NK-92 (cell line): Measurements from ENCODE around the gene CELF4.
"Not testable (repeated sequence)": the region's sequence is repeated elsewhere in the genome, so short reads cannot be mapped to it uniquely, and the experiment has no call there.

Experiments used
- DNase-seq: peaks from one replicate; lab custom pipeline; 2025; ENCODE audit not compliant: unreplicated experiment; lab: John Stamatoyannopoulos, UW

CELF4 gene

GRCh38 chr18:37375181-37375580, 190.4 kb downstream of the CELF4 start:
- DNase-seq, result no peak

DNA sequence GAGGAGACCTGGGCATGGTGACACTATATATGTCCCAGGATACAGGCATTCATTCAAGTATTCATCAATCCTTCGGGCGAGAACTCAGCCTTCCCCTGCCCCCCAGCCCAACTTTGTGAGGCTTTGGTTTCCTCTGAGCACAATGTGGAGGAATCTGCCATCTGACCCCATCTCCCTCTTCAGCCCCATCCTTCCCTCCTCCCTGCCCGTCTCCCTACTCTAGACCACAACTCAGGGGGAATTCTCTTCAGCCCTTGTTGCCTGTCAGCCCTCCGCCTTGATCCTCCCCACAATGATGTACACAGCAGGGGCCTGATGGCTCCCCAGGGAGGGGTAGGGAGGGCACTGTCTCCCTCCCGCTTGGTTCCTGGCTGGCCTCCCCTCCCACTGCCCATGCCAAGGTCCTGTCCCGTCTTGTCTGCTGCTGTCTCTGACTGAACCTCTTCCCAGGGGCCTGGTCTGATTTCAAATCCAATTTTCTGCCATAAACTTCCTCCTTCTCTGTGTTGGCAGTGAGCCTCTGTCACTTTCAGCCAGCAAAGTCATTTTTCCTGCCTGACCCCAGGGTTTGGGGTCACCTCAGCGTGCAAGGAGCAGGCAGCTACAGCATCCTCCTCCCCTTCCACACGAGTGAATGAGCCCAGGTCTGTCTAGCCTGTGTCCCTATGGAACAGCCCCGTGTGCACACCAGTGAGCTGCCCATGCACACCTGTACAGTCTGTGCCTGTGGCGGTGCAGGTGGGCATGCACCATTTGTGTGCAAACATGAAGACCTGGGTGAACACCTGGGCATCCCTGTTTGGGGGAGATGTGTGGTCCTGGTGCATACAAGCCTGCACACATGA, 197.3 kb downstream of the CELF4 start:
- no peak for DNase-seq

GRCh38 chr18:37364237-37364636, 201.4 kb downstream of the CELF4 start:
- DNase-seq, result no peak

GRCh38 chr18:37362158-37362890, 203.3 kb downstream of the CELF4 start:
- no peak for DNase-seq

DNA sequence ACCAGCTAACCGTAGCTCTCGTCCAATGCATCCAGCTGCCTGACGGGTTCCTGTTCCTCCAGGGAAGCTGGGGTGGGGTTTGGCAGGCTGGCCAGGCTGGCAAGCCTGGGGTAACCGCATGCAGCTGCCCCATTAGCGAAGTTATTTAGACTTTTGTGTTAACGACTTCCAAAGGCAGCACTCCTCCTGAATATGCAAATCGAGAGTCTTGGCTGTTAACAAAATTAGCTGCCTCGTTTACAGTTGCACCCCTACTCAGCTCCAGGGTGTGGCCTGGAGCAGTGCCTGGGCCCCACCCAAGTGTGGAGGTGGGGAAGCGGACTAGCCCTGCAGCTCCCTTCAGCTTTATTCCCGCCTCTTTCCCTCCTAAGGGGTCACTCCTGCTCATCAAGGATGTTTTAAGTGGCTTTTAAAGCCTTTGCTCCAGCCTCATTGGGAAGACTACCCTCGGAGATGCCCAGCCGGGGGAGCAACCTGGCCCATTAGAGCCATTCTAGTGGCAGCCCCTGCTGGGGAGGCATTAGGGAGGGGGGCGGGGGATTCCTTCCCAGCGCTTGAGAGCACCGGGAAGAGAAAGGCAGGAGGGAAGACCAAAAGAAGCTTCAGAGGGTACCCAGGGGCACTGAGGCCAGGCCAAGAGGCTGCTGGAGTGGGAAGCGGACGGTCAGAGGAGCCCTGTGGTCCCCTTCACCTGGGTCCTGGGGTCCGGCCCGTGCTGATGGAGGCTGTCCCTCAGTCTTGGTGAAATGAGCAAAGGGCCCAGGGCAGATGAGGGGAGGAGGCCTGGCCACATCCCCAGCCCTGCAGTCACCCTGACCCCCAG, 204.1 kb downstream of the CELF4 start:
- DNase-seq, result no peak

GRCh38 chr18:37358061-37358460, 207.5 kb downstream of the CELF4 start:
- DNase-seq, result not testable (repeated sequence)

GRCh38 chr18:37355772-37356171, 209.8 kb downstream of the CELF4 start:
- DNase-seq, result no peak

- DNase-seq, result no peak
These were observed 214.5 kb downstream of the CELF4 start for GRCh38 chr18:37351110-37351509.

- DNase-seq, result no peak
These were observed 216.9 kb downstream of the CELF4 start for GRCh38 chr18:37348729-37349128.

DNA sequence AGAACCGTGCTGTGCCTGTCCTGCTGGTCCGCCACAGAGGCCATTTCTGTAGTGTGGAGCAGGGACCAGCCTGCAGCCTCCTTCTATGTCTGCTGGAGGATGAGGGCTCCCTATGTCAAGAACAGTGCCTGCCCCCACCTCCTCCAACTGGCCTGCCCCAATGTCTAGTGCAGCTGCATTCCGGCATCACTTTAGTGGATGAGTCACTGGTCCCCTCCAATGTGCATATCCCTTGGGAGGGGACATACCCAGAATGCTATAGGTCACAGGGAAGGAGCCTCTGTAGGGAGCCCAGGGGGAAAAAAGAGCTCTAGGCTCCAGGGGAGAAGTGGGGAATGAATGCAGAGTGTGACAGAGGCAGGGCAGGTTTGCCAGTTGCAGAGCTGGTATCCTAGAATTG, 219.6 kb downstream of the CELF4 start:
- DNase-seq, result no peak

DNA sequence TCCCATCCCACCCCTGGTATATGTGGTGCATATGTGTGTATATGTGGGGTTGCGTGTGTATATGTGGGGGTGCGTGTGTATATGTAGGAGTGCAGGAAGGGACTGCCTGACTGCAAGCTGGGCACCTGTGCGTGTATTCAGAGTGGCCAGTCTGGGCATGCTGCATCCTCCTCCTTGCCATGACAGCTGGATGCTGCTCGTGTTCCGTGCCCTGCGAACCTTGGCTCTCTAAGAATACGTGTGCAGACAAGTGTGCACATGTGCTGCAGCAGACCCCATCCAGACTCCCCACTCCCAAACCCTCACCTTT, 222.1 kb downstream of the CELF4 start:
- no peak for DNase-seq

- DNase-seq, result no peak
These were observed 224.0 kb downstream of the CELF4 start for GRCh38 chr18:37341473-37342086.

- no peak for DNase-seq
These were observed 224.6 kb downstream of the CELF4 start for GRCh38 chr18:37341016-37341415.

- DNase-seq, result no peak
These were observed 225.8 kb downstream of the CELF4 start for GRCh38 chr18:37339701-37340215.

DNA sequence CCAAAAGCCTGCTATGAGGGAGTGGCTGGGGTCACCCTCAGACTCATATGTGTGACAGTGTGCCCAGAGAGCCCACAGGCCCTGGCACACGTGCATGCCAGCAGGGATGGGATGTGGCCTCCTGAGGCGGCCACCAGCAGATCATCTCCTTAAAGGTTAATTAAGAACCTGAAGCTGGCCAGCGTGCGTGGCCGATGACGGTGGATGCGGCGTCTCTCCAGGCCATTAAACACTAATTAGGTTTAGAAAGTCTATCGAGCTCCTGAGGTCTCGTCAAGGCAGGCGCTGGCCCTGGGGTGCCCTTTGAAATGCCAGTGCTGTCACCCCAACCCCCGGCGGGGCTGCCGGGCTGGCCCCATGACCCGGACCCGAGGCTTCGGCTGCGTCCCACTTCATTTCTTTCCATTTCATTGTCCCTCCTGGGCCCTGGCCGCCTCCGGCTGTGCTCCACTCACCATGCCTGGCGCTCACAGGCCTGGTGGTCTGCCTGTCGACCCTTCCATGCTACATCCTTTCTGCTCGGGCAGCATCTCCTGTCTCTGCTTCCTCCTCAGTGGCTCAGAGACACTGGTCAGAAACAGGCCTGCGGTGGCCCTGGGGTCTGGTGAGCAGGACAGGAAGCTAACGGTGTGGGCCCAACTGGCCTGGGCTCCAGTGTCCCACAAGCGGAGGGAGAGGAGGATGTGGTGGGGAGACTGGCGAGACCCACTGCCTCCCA, 228.9 kb downstream of the CELF4 start:
- no peak for DNase-seq

- DNase-seq, result no peak
These were observed 230.2 kb downstream of the CELF4 start for GRCh38 chr18:37335409-37335736.

DNA sequence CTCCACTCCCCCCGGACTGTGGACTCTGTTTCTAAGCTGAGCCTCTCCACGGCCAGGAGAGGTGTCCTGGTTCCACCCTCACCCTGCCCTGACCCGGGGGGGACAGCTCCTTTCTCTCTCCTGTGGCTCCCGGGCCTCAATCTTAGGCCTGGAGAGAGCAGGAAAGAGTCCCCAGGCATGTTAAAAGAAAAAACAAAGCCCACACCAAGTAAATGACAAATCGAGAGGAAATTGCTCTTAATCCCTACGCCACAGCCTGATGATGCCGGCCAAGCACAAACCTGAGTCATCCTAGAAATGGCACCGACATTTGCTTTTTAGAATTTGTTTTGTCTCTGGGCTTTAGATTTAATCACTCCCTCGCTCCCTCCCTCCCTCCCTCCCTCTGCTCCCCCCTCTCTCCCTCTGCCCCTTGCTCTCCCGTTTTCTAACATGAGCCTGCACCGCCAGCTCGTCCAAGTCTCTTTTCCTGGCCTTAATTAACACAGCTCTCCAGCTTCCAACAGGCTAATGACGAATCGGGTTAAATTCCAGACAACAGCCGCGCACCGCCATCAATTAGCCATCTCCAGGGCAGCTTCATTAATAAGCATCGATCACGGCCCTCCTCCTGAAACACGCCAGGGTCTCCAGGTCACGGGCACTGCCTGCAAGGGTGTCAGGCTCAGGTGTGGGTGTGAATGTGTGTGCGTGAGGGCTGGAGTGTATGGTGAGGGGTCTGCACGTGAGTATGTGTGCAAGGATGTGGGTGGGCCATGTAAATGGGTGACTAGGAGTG, 230.8 kb downstream of the CELF4 start:
- DNase-seq, result no peak

- DNase-seq, result no peak
These were observed 232.8 kb downstream of the CELF4 start for GRCh38 chr18:37332628-37333420.

- DNase-seq, result no peak
These were observed 233.4 kb downstream of the CELF4 start for GRCh38 chr18:37332219-37332618.
